Stimulated activated effector memory CD8-positive, alpha-beta T cell treated with anti-CD3 and anti-CD28 coated beads, Interleukin-12 subunit alpha, Interleukin-12 subunit beta, amount 100 ng/mL, for 72 hours (primary cell): ENCODE data around the gene SLC25A21.

Experiments used
- ATAC-seq: fragments of 150-1000 bp; cut with Tn5 transposase; 2 replicates; pipeline ENCODE4 v1.10.0; 2021
- DNase-seq, 2 donors: peaks; one replicate each; pipeline ENCODE4 v3.0.0; 2021 to 2022; ENCODE audit warnings: low spot score in 2 of 2
- H3K27ac Mint-ChIP-seq: one replicate; pipeline ENCODE4 v1.8.0; 2022; ENCODE audit warnings: mild to moderate bottlenecking, mixed read lengths
- H3K36me3 Mint-ChIP-seq: one replicate; pipeline ENCODE4 v1.8.0; 2022; ENCODE audit warnings: mild to moderate bottlenecking, mixed read lengths
- H3K4me1 Mint-ChIP-seq: one replicate; pipeline ENCODE4 v1.8.0; 2022; ENCODE audit warnings: mixed read lengths
- H3K4me3 Mint-ChIP-seq: one replicate; pipeline ENCODE4 v1.8.0; 2022; ENCODE audit warnings: mild to moderate bottlenecking, mixed read lengths
- H3K9me3 Mint-ChIP-seq: one replicate; pipeline ENCODE4 v1.8.0; 2022; ENCODE audit warnings: mixed read lengths

Gene SLC25A21

GRCh38 chr14:36633580-36633979 lies 538.8 kb downstream of the SLC25A21 start:
- peaks cover 6% of the 10 kb centered on the region for H3K9me3 Mint-ChIP-seq
- DNase-seq (no peak), ATAC-seq (no peak)
- H3K4me1 Mint-ChIP-seq, result no peaks in the 10 kb centered on the region
- H3K27ac Mint-ChIP-seq, result no peak overlapping the region
- H3K36me3 Mint-ChIP-seq, result no peaks in the 10 kb centered on the region
- no peak overlapping the region for H3K4me3 Mint-ChIP-seq
